Gastroesophageal sphincter (tissue), 4 donors: ENCODE measurements around the gene ARSK. TPM values are rescaled to one million over a fixed set of nuclear protein-coding genes. Genes with fewer than 3 reads are reported as not detected.

ENCODE experiments used
- ATAC-seq: fragments of 150-250 bp; one replicate; pipeline ENCODE4 v1.9.1; 2016; ENCODE audit warnings: mild to moderate bottlenecking, moderate library complexity
- H3K27ac ChIP-seq, 4 donors: fragments of 200-600 bp; sonication (generic) in 3 of 4; 1 replicate in 3 of 4; 2 replicates in 1 of 4; pipeline ENCODE4 v1.5.1; 2016 to 2019
- H3K27me3 ChIP-seq: fragments of 200-600 bp; sonication (generic); one replicate; pipeline ENCODE4 v1.5.1; 2019
- H3K36me3 ChIP-seq, 2 donors: fragments of 200-600 bp; sonication (generic); one replicate each; pipeline ENCODE4 v1.5.1; 2019; ENCODE audit warnings: control low read depth in 1 of 2
- H3K4me1 ChIP-seq, 3 donors: fragments of 200-600 bp; sonication (generic); 1 replicate in 2 of 3; 2 replicates in 1 of 3; pipeline ENCODE4 v1.5.1; 2016 to 2019; ENCODE audit warnings: control low read depth in 2 of 3
- H3K4me3 ChIP-seq, 2 donors: fragments of 200-600 bp; sonication (generic); one replicate each; pipeline ENCODE4 v1.5.1; 2019; ENCODE audit warnings: mild to moderate bottlenecking in 1 of 2, moderate library complexity in 1 of 2
- H3K9me3 ChIP-seq, 3 donors: fragments of 200-600 bp; sonication (generic); one replicate each; pipeline ENCODE4 v1.5.1; 2017 to 2019; ENCODE audit warnings: control low read depth in 2 of 3
- CTCF ChIP-seq, 4 experiments: fragments of 200-600 bp in 2 of 4; fragments of 450-650 bp in 2 of 4; sonication (generic) in 1 of 4; IDR thresholded peaks; one replicate each; pipeline ENCODE4 v1.5.1; 2017 to 2019; ENCODE audit warnings: antibody characterized with exemption in 4 of 4, mild to moderate bottlenecking in 2 of 4, moderate library complexity in 2 of 4
- EP300 ChIP-seq: sonication (generic); formaldehyde crosslinking; IDR thresholded peaks from one replicate; pipeline ENCODE4 v1.6.1; 2017; ENCODE audit warnings: antibody characterized with exemption, mild to moderate bottlenecking
- POLR2A ChIP-seq, 2 donors: fragments of 450-650 bp; IDR thresholded peaks; one replicate each; pipeline ENCODE4 v1.6.1; 2017; ENCODE audit warnings: antibody characterized with exemption in 2 of 2, mild to moderate bottlenecking in 2 of 2, moderate library complexity in 1 of 2
- POLR2AphosphoS5 ChIP-seq: sonication (generic); formaldehyde crosslinking; IDR thresholded peaks from one replicate; pipeline ENCODE4 v1.6.1; 2017; ENCODE audit warnings: antibody characterized with exemption
- WGBS, 2 donors: methylation state at CpG; one replicate each; pipeline ENCODE4 v1.1.5; 2018; ENCODE audit warnings: low coverage in 1 of 2; 5-methylcytosine and 5-hydroxymethylcytosine counted together
- total RNA-seq, 4 donors: library from RNA; depleted of rRNA; stranded (reverse); fragments of >200 nt; gene quantifications; one replicate each; pipeline ENCODE4 v1.1.0, GENCODE V29; 2016

The ARSK gene
- total RNA-seq, 4 donors from 2014 or later: 7.8 to 10.9 (median 8.6) TPM

- Histone ChIP-seq H3K36me3 (no peaks in the 10 kb centered on the region), H3K27ac (peak overlapping the region in 1 of 4 donors; percentile 65), H3K9me3 (no peaks in the 10 kb centered on the region), H3K27me3 (peaks cover 34% of the 10 kb centered on the region), H3K4me1 (peaks cover 0 to 25% (median 18%) of the 10 kb centered on the region in 3 donors), H3K4me3 (peak overlapping the region; percentile 16 to 60)
- TF ChIP-seq CTCF (IDR thresholded peaks at IDR 0.05) (no peak), EP300 (no peak), POLR2AphosphoS5 (no peak), POLR2A (IDR thresholded peaks at IDR 0.05) (no peak)
- ATAC-seq: peak; percentile 54
- WGBS, 2 donors: 47 to 55% methylated on average over 3 to 4 of the region's 92 CpGs
Measured at GRCh38 chr5:95620870-95621838, 66.3 kb downstream of the ARSK start.

- no peak overlapping the region for H3K4me3 ChIP-seq
- H3K27me3 ChIP-seq: peaks cover 34% of the 10 kb centered on the region
- no peak for TF ChIP-seq EP300
- TF ChIP-seq CTCF (IDR thresholded peaks at IDR 0.05): no peak
- TF ChIP-seq POLR2AphosphoS5: no peak
- no peak for TF ChIP-seq POLR2A (IDR thresholded peaks at IDR 0.05)
- no peak overlapping the region for H3K27ac ChIP-seq
- peaks cover 0 to 25% (median 18%) of the 10 kb centered on the region in 3 donors for H3K4me1 ChIP-seq
- H3K36me3 ChIP-seq: no peaks in the 10 kb centered on the region
- WGBS, 2 donors: 53 to 57% methylated on average over 5 to 7 of the region's 8 CpGs
- no peaks in the 10 kb centered on the region for H3K9me3 ChIP-seq
- no peak for ATAC-seq
Measured at GRCh38 chr5:95621839-95622629, 67.1 kb downstream of the ARSK start.

GRCh38 chr5:95623706-95624105 lies 68.8 kb downstream of the ARSK start:
- WGBS, 2 donors: 90 to 94% methylated on average over 5 of the region's 5 CpGs
- ATAC-seq: no peak
- H3K4me1 ChIP-seq: peaks cover 0 to 25% (median 18%) of the 10 kb centered on the region in 3 donors
- TF ChIP-seq POLR2A (IDR thresholded peaks at IDR 0.05) (no peak), CTCF (IDR thresholded peaks at IDR 0.05) (no peak), EP300 (no peak), POLR2AphosphoS5 (no peak)
- no peak overlapping the region for H3K4me3 ChIP-seq
- no peaks in the 10 kb centered on the region for H3K36me3 ChIP-seq
- H3K27me3 ChIP-seq: peaks cover 29% of the 10 kb centered on the region
- H3K27ac ChIP-seq: no peak overlapping the region
- no peaks in the 10 kb centered on the region for H3K9me3 ChIP-seq

- TF ChIP-seq POLR2A (IDR thresholded peaks at IDR 0.05) (no peak), POLR2AphosphoS5 (no peak), CTCF (IDR thresholded peaks at IDR 0.05) (no peak), EP300 (no peak)
- H3K27ac ChIP-seq: no peak overlapping the region
- no peak overlapping the region for H3K4me3 ChIP-seq
- H3K9me3 ChIP-seq: no peaks in the 10 kb centered on the region
- peaks cover 0 to 22% (median 16%) of the 10 kb centered on the region in 3 donors for H3K4me1 ChIP-seq
- H3K36me3 ChIP-seq: no peaks in the 10 kb centered on the region
- WGBS, 2 donors: 96% methylated on average over 2 of the region's 2 CpGs; no CpG with 5 or more reads in 1 of the 2 donors
- no peak for ATAC-seq
- H3K27me3 ChIP-seq: peaks cover 22% of the 10 kb centered on the region
Measured at GRCh38 chr5:95624368-95624767, 69.5 kb downstream of the ARSK start.
